SK-N-SH treated with all-trans-retinoic acid at 6 μM for 48 hours (cell line): Measurements from ENCODE around the gene LARP4.

Experiments used
- ATAC-seq: fragments of 200-7000 bp; cut with Tn5 transposase; 3 replicates; pipeline ENCODE4 v1.9.1; 2020; ENCODE audit warnings: mild to moderate bottlenecking, moderate library complexity
- ARNTL ChIP-seq: fragments of 450-650 bp; formaldehyde crosslinking; IDR thresholded peaks from 2 replicates; pipeline ENCODE4 v1.5.0; 2020; ENCODE audit warnings: low read depth, mild to moderate bottlenecking, moderate library complexity, borderline replicate concordance
- BACH2 ChIP-seq: fragments of 250-450 bp; sonication (Bioruptor Pico); IDR thresholded peaks from 2 replicates; pipeline ENCODE4 v1.9.0; 2021; ENCODE audit warnings: mild to moderate bottlenecking, borderline replicate concordance
- CSDC2 ChIP-seq: fragments of 250-450 bp; sonication (Bioruptor Pico); IDR thresholded peaks from 2 replicates; pipeline ENCODE4 v1.5.0; 2020; ENCODE audit warnings: mild to moderate bottlenecking, moderate library complexity
- CSRNP3 ChIP-seq: fragments of 250-450 bp; sonication (Bioruptor Pico); IDR thresholded peaks from 2 replicates; pipeline ENCODE4 v1.5.1; 2021; ENCODE audit warnings: mild to moderate bottlenecking, moderate library complexity
- ESRRG ChIP-seq: fragments of 250-450 bp; sonication (Bioruptor Pico); IDR thresholded peaks from 2 replicates; pipeline ENCODE4 v1.6.1; 2021; ENCODE audit warnings: mild to moderate bottlenecking
- GLIS3 ChIP-seq: fragments of 250-450 bp; sonication (Bioruptor Pico); IDR thresholded peaks from 2 replicates; pipeline ENCODE4 v1.5.0; 2020; ENCODE audit warnings: mild to moderate bottlenecking, moderate library complexity
- ISL1 ChIP-seq: fragments of 250-450 bp; sonication (Bioruptor Pico); IDR thresholded peaks from 2 replicates; pipeline ENCODE4 v2.1.2; 2022; ENCODE audit warnings: mild to moderate bottlenecking, moderate library complexity
- OSR1 ChIP-seq: fragments of 250-450 bp; sonication (Bioruptor Pico); IDR thresholded peaks from 2 replicates; pipeline ENCODE4 v1.8.0; 2022; ENCODE audit warnings: moderate library complexity, mild to moderate bottlenecking, inconsistent platforms
- POU6F1 ChIP-seq: fragments of 250-450 bp; sonication (Bioruptor Pico); IDR thresholded peaks from 2 replicates; pipeline ENCODE4 v1.8.0; 2021; ENCODE audit warnings: low read depth, mild to moderate bottlenecking, moderate library complexity, borderline replicate concordance
- PPARA ChIP-seq: fragments of 250-450 bp; sonication (Bioruptor Pico); IDR thresholded peaks from 2 replicates; pipeline ENCODE4 v1.5.0; 2020; ENCODE audit warnings: mild to moderate bottlenecking, borderline replicate concordance
- TCF4 ChIP-seq: fragments of 250-450 bp; sonication (Bioruptor Pico); IDR thresholded peaks from 2 replicates; pipeline ENCODE4 v1.8.0; 2021; ENCODE audit warnings: mild to moderate bottlenecking, moderate library complexity, borderline replicate concordance
- ZC3H10 ChIP-seq: fragments of 250-450 bp; sonication (Bioruptor Pico); IDR thresholded peaks from 2 replicates; pipeline ENCODE4 v1.5.1; 2021; ENCODE audit warnings: mild to moderate bottlenecking, moderate library complexity
- ZFP3 ChIP-seq: fragments of 250-450 bp; sonication (Bioruptor Pico); IDR thresholded peaks from 2 replicates; pipeline ENCODE4 v1.5.0; 2020; ENCODE audit warnings: mild to moderate bottlenecking, moderate library complexity
- ZFP30 ChIP-seq: fragments of 450-650 bp; formaldehyde crosslinking; IDR thresholded peaks from 2 replicates; pipeline ENCODE4 v1.5.0; 2022; ENCODE audit warnings: mild to moderate bottlenecking, moderate library complexity
- ZNF565 ChIP-seq: fragments of 450-650 bp; formaldehyde crosslinking; conservative IDR thresholded peaks from 2 replicates; pipeline ENCODE4 v1.5.0; 2020; ENCODE audit warnings: low read depth, mild to moderate bottlenecking, moderate library complexity
- ZNF70 ChIP-seq: fragments of 450-650 bp; formaldehyde crosslinking; IDR thresholded peaks from 2 replicates; pipeline ENCODE4 v1.5.0; 2020; ENCODE audit warnings: mild to moderate bottlenecking, moderate library complexity
- ZNF8 ChIP-seq: fragments of 450-650 bp; formaldehyde crosslinking; IDR thresholded peaks from 2 replicates; pipeline ENCODE4 v1.5.0; 2020; ENCODE audit warnings: mild to moderate bottlenecking, moderate library complexity
- TF ChIP-seq, protein P1 (sequence below): fragments of 250-450 bp; sonication (Bioruptor Pico); IDR thresholded peaks from 2 replicates; pipeline ENCODE4 v1.8.0; 2020; ENCODE audit warnings: mild to moderate bottlenecking, moderate library complexity, borderline replicate concordance

LARP4 gene

GRCh38 chr12:50353869-50354593 lies 46.7 kb upstream of the LARP4 start:
- no peak for ATAC-seq
- TF ChIP-seq CSDC2 (CRISPR knock-in tag) (no peak), CSRNP3 (no peak), BACH2 (CRISPR knock-in tag) (no peak), ESRRG (CRISPR knock-in tag) (no peak)
- TF ChIP-seq, all 23 proteins: peak for 0

DNA sequence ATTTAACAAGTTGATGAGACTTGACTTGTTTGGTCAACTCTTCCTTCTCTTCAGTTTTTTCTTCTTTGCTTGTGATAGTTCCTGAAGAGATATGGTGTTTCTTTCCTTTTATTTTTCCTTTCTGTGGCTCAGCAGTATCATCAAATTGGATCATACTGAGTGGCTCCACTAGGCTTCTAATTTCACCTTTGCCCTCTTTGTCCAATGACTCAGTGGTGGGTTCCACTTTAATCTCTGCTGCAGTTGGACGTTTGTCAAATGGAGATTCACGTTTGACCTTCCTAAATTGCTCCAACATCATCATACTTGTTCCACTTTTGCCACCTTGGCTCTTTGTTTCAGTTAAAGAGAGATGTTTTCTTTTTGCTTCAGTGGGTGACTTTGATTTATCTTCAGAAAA lies 45.8 kb upstream of the LARP4 start:
- no peak for TF ChIP-seq TCF4
- TF ChIP-seq ZNF8 (CRISPR knock-in tag): no peak
- TF ChIP-seq OSR1 (CRISPR knock-in tag): no peak
- no peak for TF ChIP-seq PPARA
- TF ChIP-seq ARNTL (CRISPR knock-in tag): no peak
- TF ChIP-seq POU6F1 (CRISPR knock-in tag): no peak
- no peak for TF ChIP-seq ZFP3 (CRISPR knock-in tag)
- ATAC-seq: no peak

DNA sequence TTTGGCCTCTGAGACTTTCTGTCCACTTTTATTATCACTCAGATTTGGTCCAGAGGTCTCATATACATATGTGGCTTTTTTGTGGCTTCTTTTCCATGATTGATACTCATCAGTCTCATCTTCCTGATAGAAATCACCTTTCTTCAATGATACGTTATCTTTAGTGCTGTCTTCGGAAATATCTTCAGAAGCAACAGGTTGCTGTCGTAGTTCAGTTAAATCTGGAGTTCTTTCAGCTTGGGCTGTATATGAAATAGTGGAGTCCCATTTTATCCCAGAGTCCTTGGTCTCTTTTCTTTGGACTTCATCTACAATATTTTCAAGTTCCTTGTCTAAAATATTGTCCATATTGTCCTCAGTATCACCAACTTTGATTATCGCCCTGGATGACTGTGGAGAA lies 45.3 kb upstream of the LARP4 start:
- TF ChIP-seq, protein P1, sequence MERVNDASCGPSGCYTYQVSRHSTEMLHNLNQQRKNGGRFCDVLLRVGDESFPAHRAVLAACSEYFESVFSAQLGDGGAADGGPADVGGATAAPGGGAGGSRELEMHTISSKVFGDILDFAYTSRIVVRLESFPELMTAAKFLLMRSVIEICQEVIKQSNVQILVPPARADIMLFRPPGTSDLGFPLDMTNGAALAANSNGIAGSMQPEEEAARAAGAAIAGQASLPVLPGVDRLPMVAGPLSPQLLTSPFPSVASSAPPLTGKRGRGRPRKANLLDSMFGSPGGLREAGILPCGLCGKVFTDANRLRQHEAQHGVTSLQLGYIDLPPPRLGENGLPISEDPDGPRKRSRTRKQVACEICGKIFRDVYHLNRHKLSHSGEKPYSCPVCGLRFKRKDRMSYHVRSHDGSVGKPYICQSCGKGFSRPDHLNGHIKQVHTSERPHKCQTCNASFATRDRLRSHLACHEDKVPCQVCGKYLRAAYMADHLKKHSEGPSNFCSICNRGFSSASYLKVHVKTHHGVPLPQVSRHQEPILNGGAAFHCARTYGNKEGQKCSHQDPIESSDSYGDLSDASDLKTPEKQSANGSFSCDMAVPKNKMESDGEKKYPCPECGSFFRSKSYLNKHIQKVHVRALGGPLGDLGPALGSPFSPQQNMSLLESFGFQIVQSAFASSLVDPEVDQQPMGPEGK (CRISPR knock-in tag): no peak
- TF ChIP-seq ESRRG (CRISPR knock-in tag) (no peak), CSDC2 (CRISPR knock-in tag) (no peak), ISL1 (no peak), ZC3H10 (CRISPR knock-in tag) (no peak), ZNF70 (no peak)
- TF ChIP-seq, all 23 proteins: peak for 0
- ATAC-seq: no peak

GRCh38 chr12:50362671-50363070 lies 38.0 kb upstream of the LARP4 start:
- TF ChIP-seq TCF4 (no peak), ZNF565 (CRISPR knock-in tag) (no peak), POU6F1 (CRISPR knock-in tag) (no peak), ZNF8 (CRISPR knock-in tag) (no peak), CSRNP3 (no peak), ZFP30 (CRISPR knock-in tag) (no peak)
- ATAC-seq: peak; percentile 31; the same call in 2 of the 3 replicates

- TF ChIP-seq ZNF8 (CRISPR knock-in tag): no peak
- no peak for TF ChIP-seq GLIS3 (CRISPR knock-in tag)
- no peak for TF ChIP-seq CSDC2 (CRISPR knock-in tag)
- TF ChIP-seq, all 23 proteins: peak for 0
These were observed 37.5 kb upstream of the LARP4 start for GRCh38 chr12:50363141-50363540.

More at GRCh38 chr12:50363141-50363540, 37.5 kb upstream of the LARP4 start:
- ATAC-seq: no peak
